HG03066 (cell line): Measurements from ENCODE around the gene ATG5.

Experiments
- ATAC-seq: cut with Tn5 transposase; IDR thresholded peaks from one replicate; pipeline ENCODE4 v1.9.1; 2021; ENCODE audit warnings: low read depth; ENCODE audit not compliant: unreplicated experiment

ATG5 gene

GRCh38 chr6:106325336-106326178 lies at the start of gene ATG5:
TSS of gene ATG5 (minus strand) at chr6:106325760. CDS start at chr6:106316208, 9,552 bp downstream.
- ATAC-seq = peak; percentile 95

- no peak for ATAC-seq
These were observed 48.1 kb upstream of the ATG5 start for GRCh38 chr6:106373502-106374239.

GRCh38 chr6:106372838-106373501 lies 47.4 kb upstream of the ATG5 start:
- no peak for ATAC-seq

- ATAC-seq = no peak
These were observed 45.1 kb upstream of the ATG5 start for GRCh38 chr6:106370639-106371038.

GRCh38 chr6:106369739-106370138 lies 44.2 kb upstream of the ATG5 start:
- no peak for ATAC-seq

GRCh38 chr6:106363401-106364138 lies 38.0 kb upstream of the ATG5 start:
- no peak for ATAC-seq

GRCh38 chr6:106360989-106361430 lies 35.5 kb upstream of the ATG5 start:
- peak; percentile 39 for ATAC-seq

- ATAC-seq = peak; percentile 76
These were observed 34.9 kb upstream of the ATG5 start, which contains the start of gene CRYBG1 for GRCh38 chr6:106360410-106360988. TSS of gene CRYBG1 (plus strand) at chr6:106360717. CDS start at chr6:106360909, 192 bp downstream.

GRCh38 chr6:106359959-106360409 lies 34.4 kb upstream of the ATG5 start:
- peak; percentile 22 for ATAC-seq

- no peak for ATAC-seq
These were observed 30.8 kb upstream of the ATG5 start for GRCh38 chr6:106356378-106356777.

GRCh38 chr6:106347219-106347618 lies 21.7 kb upstream of the ATG5 start:
- no peak for ATAC-seq

GRCh38 chr6:106339334-106340029 lies 13.9 kb upstream of the ATG5 start:
- ATAC-seq = peak; percentile 76

GRCh38 chr6:106334646-106335448 lies 9.3 kb upstream of the ATG5 start:
- ATAC-seq = no peak

GRCh38 chr6:106324726-106325335 lies 729 bp downstream of the ATG5 start:
- ATAC-seq = no peak

GRCh38 chr6:106321940-106322339 lies 3.6 kb downstream of the ATG5 start:
- no peak for ATAC-seq

GRCh38 chr6:106318851-106319250 lies 6.7 kb downstream of the ATG5 start:
- ATAC-seq = no peak

- no peak for ATAC-seq
These were observed 7.5 kb downstream of the ATG5 start for GRCh38 chr6:106318061-106318460.

GRCh38 chr6:106316375-106316766 lies 9.2 kb downstream of the ATG5 start:
- no peak for ATAC-seq
